GM21529 (cell line): ENCODE measurements around the gene NISCH.

Experiments
- ATAC-seq: cut with Tn5 transposase; IDR thresholded peaks from one replicate; pipeline ENCODE4 v1.9.1; 2021; ENCODE audit not compliant: unreplicated experiment

The NISCH gene

GRCh38 chr3:52536112-52536368, 80.6 kb downstream of the NISCH start:
- no peak for ATAC-seq

GRCh38 chr3:52536369-52537164, 81.2 kb downstream of the NISCH start, which contains the start of gene UQCC5:
Gene UQCC5 (plus strand): TSS chr3:52536605. CDS start chr3:52536756, 151 bp downstream.
- ATAC-seq, result peak; percentile 79

- ATAC-seq, result no peak
Observed at GRCh38 chr3:52537165-52537620, 81.8 kb downstream of the NISCH start.

GRCh38 chr3:52537726-52538421, 82.5 kb downstream of the NISCH start:
- ATAC-seq, result no peak

GRCh38 chr3:52539010-52539653, 83.7 kb downstream of the NISCH start:
- no peak for ATAC-seq

GRCh38 chr3:52541050-52541449, 85.6 kb downstream of the NISCH start:
- ATAC-seq, result no peak
